HG03139 (cell line): ENCODE results near the gene NRCAM.
"Not testable (repeated sequence)": the region's sequence is repeated elsewhere in the genome, so short reads cannot be mapped to it uniquely, and the experiment has no call there.

Source experiments
- ATAC-seq: cut with Tn5 transposase; IDR thresholded peaks from one replicate; pipeline ENCODE4 v1.9.1; 2021; ENCODE audit not compliant: unreplicated experiment

NRCAM gene

DNA sequence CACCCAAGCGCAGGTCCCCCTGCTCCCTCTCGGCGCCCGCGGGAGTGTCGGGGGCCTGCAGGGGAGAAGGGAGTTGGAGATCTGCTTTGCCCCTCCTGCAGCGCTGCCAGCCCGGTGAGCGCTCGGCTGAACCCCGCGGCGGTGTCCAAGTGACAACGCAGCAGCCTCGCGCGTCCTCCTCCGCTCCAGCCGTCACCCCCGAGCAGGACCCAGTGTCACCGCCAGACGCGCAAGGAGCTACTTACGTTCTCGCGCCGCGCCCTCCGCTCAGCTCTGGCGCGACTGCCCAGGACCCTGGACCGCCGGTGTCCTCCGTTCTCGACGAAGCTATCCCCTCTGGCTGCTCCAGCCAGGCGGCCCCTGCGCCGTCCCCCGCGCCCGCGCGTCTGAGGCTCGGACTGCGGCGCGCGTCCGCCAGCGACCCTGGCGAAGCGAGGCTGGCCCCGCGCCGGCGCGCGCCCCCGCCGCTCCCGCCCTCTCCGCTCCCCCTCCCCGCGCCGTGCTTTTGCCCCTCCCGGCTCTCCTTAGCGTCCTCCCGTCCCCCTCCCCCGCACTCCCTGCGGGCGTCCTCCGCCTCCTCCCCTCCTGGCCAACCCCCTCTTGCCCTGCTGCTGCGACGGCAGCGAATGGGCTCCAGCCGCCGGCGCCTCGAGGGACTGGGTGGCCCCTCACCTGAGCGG is at the start of gene NRCAM:
Gene NRCAM, minus strand, starts transcription at position 439 of the 680 bp plus-strand sequence. CDS start 216,372 bp downstream, outside the sequence.
- ATAC-seq, result no peak

DNA sequence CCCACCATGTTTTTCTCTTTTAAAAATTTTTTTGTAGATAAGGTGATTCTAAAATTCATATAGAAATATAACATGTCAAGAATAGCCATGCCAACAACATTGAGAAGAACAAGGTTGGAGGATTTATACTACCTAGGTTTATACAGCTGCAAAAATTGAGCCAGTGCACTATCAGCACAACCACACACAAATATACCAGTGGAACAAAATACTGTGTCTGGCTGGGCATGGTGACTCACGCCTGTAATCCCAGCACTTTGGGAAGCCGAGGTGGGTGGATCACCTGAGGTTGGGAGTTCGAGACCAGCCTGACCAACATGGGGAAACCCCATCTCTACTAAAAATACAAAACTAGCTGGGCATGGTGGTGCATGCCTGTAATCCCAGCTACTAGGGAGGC is 48.3 kb upstream of the NRCAM start:
- not testable (repeated sequence) for ATAC-seq

DNA sequence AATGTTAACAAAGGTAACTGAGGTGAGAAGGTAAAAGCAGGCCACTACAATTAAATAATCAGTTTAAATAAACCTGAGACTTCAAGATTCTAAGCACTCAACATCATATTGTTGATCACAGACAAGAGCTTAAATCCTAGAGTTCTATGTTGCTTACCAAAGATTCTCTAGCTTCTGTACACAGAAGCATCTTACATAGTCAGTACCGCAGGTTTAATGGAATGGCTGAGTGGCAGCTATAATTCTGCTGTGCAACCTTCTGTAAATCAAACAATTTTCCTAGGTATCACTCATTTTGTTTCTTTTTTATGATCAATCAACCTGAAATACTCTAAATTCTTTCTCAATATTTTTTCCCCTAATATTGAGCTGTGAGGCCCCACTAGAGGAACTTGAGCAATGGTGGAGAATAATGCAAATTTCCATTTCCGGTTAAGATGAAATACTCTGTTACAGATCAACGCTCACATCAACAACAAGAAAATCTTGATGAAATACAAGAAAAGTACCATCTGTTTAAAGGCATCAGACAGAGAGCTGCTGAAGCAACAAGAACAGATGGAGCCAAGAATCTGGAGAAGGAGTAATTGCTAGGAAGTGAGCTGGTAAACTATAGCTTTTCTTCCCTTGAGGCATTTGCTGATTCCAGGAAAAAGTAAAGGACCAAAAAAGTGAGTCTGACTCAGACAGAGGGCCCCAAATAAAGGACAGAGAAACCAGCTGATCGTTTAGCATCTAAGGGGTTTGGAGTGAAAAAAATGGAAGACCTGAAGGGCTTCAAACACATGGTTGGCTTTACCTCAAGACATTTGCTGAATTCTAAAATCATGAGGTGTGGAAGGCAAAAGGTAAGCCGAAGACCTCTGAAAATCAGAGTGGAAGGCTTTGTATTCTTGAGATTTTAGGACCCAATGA is 47.1 kb upstream of the NRCAM start:
- ATAC-seq, result peak; percentile 90

DNA sequence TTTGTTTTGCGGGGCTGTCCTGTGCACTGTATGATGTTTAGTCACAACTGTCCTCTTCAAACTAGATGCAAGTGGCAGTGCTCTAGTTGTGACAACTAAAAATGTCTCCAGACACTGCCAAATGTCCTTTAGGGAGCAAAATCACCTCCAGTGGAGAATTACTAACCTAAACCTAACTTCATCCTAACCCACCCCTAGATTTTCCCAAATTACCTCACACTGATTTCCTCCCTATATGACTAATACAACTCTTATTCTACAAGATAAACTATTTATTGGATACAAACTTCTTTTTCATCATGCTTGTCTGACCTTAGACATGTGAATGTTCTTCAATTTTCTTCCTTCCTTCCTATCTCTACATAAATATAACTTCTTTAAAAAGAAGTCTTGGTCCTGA is 43.3 kb upstream of the NRCAM start:
- ATAC-seq, result no peak

DNA sequence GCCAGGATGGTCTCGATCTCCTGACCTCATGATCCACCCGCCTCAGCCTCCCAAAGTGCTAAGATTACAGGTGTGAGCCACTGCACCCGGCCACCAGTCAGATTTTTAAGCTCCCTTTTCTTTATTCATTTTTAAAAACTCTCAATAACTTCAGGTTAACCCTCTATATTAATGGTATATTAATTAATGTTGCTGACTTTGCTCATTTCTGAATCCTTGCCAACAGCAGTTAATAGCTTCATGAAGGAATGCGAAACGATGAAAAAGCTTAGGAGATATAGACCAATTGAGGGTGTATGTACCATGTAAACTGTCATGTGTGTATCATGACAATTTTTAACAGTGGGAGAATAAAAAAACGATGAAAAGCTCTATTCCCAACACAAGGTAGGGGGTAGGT is 42.2 kb upstream of the NRCAM start:
- no peak for ATAC-seq

DNA sequence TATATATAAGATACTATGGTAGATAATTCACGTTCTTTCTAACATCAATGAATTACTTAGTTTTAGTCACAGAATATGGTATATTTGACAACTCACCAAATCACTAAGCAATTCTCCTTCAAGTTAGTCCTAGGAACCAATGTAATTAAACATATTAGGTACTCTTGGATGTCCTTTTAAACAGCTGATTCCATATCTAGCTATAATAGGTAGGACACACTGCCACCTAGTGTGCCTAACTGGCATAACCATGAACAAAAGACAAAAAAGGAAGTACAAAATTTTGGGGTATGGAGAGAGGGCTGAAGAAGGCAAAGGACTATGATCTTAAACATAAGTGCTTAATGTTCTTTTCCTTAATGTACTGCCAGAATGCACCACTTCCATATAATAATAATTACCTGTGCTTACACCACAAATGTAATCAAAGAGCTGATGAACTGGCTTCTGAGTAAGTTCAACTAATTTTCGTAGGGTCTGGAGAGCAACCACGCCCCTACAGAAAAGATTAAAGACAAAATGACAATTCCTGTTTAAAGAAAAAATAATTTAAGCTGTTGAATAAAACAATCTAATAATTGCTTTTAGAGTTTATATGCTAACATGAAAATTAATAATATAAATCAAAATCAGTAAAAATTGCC is 41.0 kb upstream of the NRCAM start:
- ATAC-seq, result peak; percentile 73

DNA sequence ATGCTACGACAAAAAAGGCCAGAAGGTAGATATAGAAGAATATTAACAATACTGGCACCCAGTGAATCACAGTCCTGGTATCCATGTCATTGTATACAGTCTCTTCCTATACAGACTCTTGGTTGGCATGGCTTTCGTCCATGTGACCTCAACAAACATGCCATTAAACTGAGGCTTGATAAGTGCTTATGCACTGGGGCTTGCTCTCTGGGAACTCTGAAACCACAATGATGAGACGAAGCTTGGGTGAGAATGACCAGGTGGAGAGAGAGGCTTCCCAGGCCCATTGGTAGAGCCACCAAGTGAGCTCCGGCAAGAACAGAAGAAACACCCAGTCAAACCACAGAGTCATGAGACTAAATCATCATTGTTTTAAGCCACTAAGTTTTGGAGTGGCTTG is 36.5 kb upstream of the NRCAM start:
- no peak for ATAC-seq

DNA sequence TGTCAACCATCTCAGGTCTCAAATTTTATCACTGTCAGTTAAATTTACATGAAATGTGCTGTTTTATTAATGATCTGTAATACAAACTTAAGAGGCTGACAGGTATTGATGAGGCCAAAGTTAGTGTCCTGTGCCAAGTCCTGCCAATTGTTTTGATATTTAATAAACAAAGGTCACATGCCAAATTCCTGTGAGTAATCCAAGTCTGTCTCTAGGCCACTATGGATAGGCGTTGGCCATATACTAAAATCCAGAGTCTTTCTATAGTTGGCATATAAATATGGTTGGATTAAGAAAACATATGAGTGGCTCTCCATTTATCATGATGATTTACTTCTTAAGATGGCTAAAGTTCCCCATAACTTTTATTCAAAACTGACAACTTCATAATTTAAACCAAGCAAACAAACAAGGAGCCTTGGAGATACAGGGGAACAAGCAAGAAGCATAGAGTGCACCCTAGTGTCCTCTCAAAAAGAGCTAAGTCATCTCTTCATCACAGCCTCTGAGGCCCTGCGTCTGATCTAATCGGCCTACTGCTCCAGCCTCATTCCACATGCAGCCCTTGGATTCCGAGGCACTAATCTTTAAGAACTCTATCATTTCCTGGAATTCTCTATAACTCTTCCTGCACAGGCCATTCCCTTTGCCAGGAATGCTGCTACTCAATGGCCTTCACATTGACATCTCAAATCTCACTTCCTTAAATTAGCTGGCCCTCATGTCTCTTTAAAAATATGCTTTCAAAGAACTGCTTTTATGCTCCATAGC is 32.7 kb upstream of the NRCAM start:
- no peak for ATAC-seq

DNA sequence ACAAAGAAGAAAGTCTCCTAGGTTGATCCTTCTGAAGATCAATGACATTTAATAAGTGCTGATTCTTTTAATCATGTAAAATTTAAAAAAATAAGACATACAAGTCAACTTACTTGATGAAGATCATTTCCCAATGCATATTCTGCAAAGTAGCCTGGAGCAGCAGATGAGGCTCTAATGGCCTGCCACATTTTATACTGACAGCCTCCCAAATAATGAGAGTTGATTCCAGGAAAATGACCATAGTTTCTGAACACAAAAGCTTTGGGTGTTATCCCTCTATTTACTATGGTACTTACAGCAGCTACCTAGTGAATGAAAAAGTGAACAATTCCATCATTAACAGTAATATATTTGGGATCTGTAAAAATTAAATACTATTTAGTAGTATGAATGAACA is 31.4 kb upstream of the NRCAM start:
- no peak for ATAC-seq

DNA sequence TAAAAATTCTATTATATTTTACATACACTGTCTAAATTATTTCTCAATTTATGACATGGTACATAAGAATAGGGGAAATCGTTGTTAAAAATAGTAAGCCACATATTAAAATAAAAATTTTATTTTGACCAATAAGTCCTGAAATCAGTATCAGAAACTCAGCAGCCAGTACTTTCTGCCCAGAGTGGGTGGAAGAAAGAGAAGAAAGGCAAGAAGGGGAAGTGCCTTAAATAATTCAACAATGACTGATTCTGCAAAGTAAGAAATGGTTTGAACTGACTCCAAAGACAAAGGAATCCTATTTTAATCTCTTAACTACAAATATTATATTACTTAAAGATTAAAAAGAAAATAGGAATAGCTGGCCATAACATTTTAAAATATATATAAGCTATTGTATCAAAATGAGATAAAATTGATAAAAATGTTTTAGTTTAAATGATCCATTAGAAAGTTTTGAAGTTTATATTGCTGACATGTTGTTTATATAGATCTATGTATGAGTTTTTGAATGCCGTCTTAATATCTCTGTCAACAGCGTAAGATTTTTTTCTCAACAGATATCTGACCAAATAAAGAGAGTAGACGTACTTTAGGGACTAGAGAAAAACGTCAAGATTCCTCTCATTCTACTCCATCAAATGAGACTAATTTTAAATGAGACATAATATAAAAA is 30.2 kb upstream of the NRCAM start:
- ATAC-seq, result no peak

DNA sequence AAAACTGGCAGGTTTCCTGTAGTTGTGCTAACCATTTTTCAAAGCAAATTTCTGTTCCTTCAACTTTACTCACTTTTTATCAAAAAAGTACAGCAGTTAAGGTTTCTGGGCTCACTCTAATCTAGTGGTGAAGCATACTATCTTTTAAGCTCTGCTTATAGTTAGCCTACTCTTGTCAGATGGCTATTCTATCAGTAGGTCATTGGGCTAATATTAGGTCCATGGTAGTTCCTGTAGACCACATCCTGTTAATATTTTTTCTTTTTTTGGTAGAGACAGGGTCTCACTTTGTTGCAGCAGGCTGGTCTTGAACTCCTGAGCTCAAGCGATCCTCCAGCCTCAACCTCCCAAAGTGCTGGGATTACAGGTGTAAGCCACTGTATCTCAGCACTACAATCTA is 27.9 kb upstream of the NRCAM start:
- no peak for ATAC-seq

DNA sequence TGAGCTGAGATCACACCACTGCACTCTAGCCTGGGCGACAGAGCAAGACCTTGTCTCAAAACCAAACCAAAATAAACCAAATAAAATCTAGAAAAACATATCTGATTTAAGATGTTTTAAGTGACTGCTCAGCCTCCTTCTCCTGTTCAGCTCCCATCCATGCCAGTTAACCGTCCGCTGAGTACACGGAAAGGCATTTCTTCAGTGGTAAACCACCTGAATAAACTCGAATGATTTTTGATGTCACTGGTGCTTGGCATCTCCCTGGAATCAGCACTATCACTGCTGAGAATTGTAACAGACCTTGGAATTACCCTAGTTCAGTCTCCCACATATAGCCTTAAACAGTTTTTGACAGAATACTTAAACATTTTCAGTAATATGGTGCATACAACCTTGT is 24.1 kb upstream of the NRCAM start:
- no peak for ATAC-seq

DNA sequence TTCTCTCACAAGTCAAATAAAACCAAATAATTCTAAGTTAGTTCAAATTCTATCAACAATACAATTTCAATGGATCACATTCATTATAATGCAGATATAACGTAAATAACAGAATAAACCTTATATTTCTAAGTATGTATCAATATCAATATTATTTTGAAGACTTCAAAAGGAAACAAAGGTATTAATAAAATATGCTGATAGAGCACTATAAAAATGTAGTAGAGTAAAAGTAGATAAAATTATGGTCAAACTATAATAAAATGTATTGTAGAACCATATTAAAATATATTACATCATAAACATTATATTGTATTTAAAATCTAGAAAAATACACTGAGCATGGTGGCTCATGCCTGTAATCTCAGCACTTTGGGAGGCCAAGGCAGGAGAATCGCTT is 23.5 kb upstream of the NRCAM start:
- ATAC-seq, result no peak

DNA sequence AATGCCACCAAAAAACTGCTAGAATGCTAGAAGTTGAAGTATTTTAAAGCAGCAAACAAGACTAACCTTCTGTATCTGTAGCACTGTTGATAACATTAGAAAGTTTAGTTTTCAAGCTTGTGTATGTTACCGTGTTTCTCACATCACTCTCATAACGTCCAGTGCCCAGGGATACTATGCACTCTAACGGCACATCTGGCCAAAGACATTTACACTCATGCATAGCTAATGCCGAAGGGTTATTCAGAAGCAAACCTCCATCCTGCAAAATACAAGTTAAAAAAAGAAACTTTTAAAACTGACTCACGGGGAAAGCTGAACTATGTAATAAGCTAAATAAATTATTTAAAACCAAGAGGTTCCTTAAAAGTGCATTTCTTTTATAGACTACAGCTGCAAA is 22.9 kb upstream of the NRCAM start:
- ATAC-seq, result no peak

DNA sequence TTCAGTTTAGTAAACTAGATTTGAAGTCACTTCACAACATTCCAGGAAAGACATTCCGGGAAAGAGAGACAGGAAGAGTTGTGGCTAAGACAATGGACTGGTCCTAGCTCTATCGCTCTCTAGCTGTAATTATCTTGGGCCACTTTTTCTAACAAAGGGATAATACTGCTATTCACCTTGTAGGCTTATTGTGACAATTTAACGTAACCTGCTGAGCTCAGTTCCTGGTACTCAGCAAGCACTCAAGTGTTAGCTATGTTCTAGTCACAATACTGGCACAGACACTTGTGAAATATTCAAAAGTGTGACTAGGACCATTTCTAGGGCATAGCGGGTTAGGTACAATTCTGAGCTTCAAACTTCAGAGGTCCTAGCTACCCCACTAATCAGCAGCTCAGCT is 12.0 kb upstream of the NRCAM start:
- no peak for ATAC-seq

DNA sequence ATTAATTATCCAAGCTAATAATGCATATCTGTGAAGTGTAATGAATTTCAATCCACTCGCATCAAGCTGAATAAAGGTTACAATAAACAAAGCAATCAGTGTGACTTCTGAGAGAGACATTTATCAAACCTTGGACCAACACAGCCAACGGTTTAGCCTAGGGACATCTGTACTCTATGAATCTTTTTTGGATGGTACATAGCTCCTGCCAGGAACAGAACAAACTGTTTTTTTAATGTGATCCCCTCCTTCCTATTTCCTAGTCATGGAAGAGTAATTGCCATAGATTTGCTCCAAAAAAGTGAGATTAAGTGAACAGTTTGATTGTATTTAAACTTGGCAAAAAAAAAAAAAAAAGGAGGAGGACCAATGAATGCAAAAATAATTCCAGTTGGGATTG is 11.2 kb upstream of the NRCAM start:
- ATAC-seq, result no peak

DNA sequence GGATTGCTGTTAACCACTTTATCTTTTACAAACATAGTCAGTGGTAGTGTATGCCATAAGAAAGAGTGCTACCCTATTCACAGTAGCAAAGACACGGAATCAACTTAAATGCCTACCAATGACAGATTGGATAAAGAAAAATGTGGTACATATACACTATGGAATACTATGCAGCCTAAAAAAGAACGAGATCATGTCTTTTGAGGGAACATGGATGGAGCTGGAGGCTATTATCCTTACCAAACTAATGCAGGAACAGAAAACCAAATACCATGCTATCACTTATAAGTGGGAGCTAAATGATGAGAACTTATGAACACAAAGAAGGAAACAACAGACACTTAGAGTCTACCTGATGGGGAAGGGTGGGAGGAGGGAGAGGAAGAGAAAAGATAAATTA is 10.1 kb upstream of the NRCAM start:
- not testable (repeated sequence) for ATAC-seq

DNA sequence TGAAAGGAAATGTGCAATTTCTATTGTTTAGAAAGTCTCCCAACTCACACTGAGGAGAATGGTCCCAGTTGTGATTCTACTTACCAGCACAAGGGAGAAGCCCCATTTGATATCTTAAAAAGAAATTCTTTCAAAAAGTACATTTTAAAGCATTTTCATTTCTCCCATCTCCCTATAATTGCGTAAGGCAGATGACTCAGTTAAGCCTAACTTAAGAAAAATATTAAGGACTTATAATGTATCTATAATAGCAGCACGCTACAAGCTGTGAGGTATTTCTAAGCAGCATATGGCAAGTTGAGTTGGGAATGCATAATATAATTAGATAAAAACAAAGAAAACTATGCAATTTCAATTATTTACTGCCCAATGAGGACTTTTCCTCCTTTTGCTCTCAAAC is 8.5 kb upstream of the NRCAM start:
- no peak for ATAC-seq

DNA sequence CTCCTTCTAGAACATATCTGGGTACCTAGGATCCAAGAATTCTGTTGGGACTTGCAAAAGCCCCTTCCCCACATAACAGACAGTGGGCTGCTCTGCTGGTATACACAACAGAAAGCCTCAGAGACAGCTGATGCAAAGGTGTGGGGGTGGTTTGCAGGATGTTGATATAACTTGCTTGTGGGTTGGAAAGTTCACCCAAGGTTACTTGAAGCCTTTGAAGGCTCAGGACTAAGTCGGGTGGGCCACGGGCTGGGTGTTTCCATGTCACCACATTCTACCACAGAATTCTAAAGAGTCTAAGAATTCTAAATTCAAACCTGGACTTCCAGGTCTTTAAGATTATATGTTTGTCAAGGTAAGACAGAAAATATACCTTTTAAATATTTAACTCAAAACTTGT is 7.4 kb upstream of the NRCAM start:
- no peak for ATAC-seq

DNA sequence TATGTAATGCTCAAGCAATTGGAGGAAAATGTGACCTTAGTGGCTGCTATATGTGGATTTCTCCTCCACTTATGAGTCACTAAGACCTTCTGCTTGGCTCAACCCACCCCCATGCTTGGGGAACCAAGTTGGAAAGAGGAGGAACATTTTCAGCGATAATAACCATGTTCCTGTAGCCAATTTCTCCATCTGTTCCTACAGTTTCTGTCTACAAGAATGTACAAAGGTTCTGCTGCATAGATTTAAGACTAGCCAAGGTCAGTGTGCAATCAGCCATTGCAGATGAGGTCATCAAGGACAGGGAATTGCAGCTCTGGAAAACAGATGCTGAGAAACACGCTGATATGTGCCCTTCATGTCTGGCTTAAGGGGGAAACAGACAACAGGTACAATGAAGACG is 5.6 kb upstream of the NRCAM start:
- no peak for ATAC-seq

DNA sequence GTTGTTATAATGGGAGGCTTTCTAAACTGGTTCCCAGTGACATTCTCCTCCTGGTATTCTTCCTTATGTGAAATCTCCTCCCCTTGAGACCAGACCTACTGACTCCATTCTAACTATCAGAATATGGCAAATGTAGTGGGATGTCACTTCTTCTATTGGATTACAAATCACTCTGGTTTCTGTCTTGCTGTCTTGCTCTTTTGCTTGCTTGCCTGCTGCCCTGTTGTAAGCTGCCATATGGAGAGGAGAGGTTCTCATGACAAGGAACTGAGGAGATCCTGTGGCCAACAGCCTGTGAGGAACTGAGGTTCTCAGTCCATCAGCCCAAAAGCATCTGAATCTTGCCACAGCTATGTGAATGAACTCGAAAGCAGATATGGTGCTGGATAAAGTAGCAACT is 4.7 kb upstream of the NRCAM start:
- no peak for ATAC-seq
